ENCODE data around the gene CAPN13. TPM values are rescaled to one million over a fixed set of nuclear protein-coding genes. Genes with fewer than 3 reads are reported as not detected.

Gene CAPN13
- polyA plus RNA-seq, 1 of the 3 experiments (the other 2 are of a cell fraction), result not detected

DNA sequence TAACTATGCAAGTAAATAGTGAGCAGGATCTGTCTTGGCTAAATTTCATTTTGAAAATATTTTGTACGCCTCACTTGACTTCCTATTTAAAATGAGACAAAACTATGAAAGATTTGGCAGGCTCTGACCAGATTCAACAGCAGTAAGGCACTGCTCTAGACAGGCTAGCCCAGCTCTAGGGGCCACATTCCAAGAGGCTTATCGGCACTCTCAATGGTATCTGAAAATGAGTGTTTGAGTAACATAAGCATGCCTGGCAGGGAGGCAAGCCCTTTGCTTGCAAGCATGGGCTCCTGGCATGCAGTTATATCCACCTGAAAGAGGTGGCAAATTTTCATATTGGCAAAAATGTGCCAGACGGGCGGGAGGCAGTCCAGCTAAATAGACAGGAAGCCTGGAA lies 10.5 kb downstream of the CAPN13 start:
- Histone ChIP-seq H3K27me3 (ENCODE audit: insufficient read depth) (no peaks in the 10 kb centered on the region), H3K9me2 (no peaks in the 10 kb centered on the region), H3K79me2 (ENCODE audit: insufficient read depth) (no peaks in the 10 kb centered on the region), H3F3A (replicated peaks; ENCODE audit: insufficient read depth) (no peaks in the 10 kb centered on the region), H3K9me3 (no peaks in the 10 kb centered on the region), H3K4me1 (ENCODE audit: control insufficient read depth in 1 of 2, insufficient read depth in 2 of 2, low read depth in 1 of 2, low read length in 1 of 2) (peaks cover 0 to 13% of the 10 kb centered on the region in 2 experiments; a peak in 1 of 4 replicates), H3K27ac (ENCODE audit: low read depth in 2 of 2, low read length in 1 of 2) (no peak overlapping the region), H3K4me3 (ENCODE audit: low read depth in 2 of 2, low read length in 1 of 2) (no peak overlapping the region), H3K4me2 (no peak overlapping the region), H2AFZ (ENCODE audit: low read depth) (no peak overlapping the region), H4K20me1 (ENCODE audit: insufficient read depth) (no peaks in the 10 kb centered on the region), H3K36me3 (replicated peaks in 1 of 2; ENCODE audit: control insufficient read depth in 1 of 2, insufficient read depth in 2 of 2, low read length in 1 of 2) (no peaks in the 10 kb centered on the region), H3K9ac (no peak overlapping the region)
- DNase-seq, result no peak
- 32% methylated on average over 4 of the region's 4 CpGs for WGBS (ENCODE audit: low lambda C conversion rate)
- TF ChIP-seq RXRA (IDR thresholded peaks at IDR 0.05; ENCODE audit: borderline replicate concordance, low read depth) (no peak), MXI1 (IDR thresholded peaks at IDR 0.05; ENCODE audit: low read depth, low read length) (no peak), ELF1 (IDR thresholded peaks at IDR 0.05) (no peak), IRF3 (IDR thresholded peaks at IDR 0.05; ENCODE audit: low read depth, low read length) (no peak), ZBTB33 (IDR thresholded peaks at IDR 0.05; ENCODE audit: borderline replicate concordance, low read depth) (no peak), MAX (IDR thresholded peaks at IDR 0.05; ENCODE audit: low read depth) (no peak)
- ChIA-PET POLR2A (no interaction called here), CTCF (interaction anchor here (1.4 to 4.9 kb wide), 3 partner anchors 11 to 85 kb away, joined by 3 to 21 read pairs (median 10); partner anchors contain the start of gene CAPN13)

DNA sequence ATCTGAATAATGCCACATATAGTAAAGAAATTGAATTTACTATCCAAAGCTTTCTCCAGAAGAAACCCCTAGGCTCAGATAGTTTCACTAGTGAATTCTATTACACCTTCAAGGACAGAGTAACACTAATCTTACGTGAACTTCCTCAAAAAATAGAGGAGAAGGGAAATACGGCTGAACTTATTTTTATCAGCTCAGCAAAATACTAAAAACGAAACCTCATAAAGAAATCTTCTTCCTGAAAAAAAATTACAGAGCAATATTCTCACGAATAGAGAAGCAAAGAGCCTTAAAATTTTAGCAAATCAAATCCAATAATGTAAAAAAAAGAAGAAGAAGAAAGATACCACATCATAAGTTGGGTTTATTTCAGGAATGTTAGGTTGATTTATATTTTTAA lies 14.7 kb downstream of the CAPN13 start:
- Histone ChIP-seq H3K4me3 (ENCODE audit: low read depth in 2 of 2, low read length in 1 of 2) (no peak overlapping the region), H3K36me3 (replicated peaks in 1 of 2; ENCODE audit: control insufficient read depth in 1 of 2, insufficient read depth in 2 of 2, low read length in 1 of 2) (no peaks in the 10 kb centered on the region), H3K9me3 (no peaks in the 10 kb centered on the region), H4K20me1 (ENCODE audit: insufficient read depth) (no peaks in the 10 kb centered on the region), H2AFZ (ENCODE audit: low read depth) (no peak overlapping the region), H3K9me2 (no peaks in the 10 kb centered on the region), H3K79me2 (ENCODE audit: insufficient read depth) (no peaks in the 10 kb centered on the region), H3K4me2 (no peak overlapping the region), H3K4me1 (ENCODE audit: control insufficient read depth in 1 of 2, insufficient read depth in 2 of 2, low read depth in 1 of 2, low read length in 1 of 2) (peaks cover 0 to under 1% of the 10 kb centered on the region in 2 experiments; a peak in 1 of 4 replicates), H3K27me3 (ENCODE audit: insufficient read depth) (no peaks in the 10 kb centered on the region), H3K9ac (no peak overlapping the region), H3K27ac (ENCODE audit: low read depth in 2 of 2, low read length in 1 of 2) (no peak overlapping the region), H3F3A (replicated peaks; ENCODE audit: insufficient read depth) (no peaks in the 10 kb centered on the region)
- POLR2A ChIA-PET, result no interaction called here
- no peak for DNase-seq
- WGBS (ENCODE audit: low lambda C conversion rate), result 28% methylated on average over 4 of the region's 4 CpGs
- CTCF ChIA-PET, result interaction anchor here (1.0 kb wide), 1 partner anchor 78 kb away, joined by 3 read pairs; no protein-coding TSS in a partner anchor
- TF ChIP-seq TAF1 (IDR thresholded peaks at IDR 0.05; ENCODE audit: borderline replicate concordance, low read depth, low read length), result no peak
- no peak for TF ChIP-seq RCOR1 (IDR thresholded peaks at IDR 0.05; ENCODE audit: low read length)
- TF ChIP-seq, protein P1, sequence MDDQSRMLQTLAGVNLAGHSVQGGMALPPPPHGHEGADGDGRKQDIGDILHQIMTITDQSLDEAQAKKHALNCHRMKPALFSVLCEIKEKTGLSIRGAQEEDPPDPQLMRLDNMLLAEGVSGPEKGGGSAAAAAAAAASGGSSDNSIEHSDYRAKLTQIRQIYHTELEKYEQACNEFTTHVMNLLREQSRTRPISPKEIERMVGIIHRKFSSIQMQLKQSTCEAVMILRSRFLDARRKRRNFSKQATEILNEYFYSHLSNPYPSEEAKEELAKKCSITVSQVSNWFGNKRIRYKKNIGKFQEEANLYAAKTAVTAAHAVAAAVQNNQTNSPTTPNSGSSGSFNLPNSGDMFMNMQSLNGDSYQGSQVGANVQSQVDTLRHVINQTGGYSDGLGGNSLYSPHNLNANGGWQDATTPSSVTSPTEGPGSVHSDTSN (IDR thresholded peaks at IDR 0.05), result no peak
- TF ChIP-seq, protein P2, sequence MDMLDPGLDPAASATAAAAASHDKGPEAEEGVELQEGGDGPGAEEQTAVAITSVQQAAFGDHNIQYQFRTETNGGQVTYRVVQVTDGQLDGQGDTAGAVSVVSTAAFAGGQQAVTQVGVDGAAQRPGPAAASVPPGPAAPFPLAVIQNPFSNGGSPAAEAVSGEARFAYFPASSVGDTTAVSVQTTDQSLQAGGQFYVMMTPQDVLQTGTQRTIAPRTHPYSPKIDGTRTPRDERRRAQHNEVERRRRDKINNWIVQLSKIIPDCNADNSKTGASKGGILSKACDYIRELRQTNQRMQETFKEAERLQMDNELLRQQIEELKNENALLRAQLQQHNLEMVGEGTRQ (IDR thresholded peaks at IDR 0.05; ENCODE audit: borderline replicate concordance, low read depth, low read length), result no peak
- TF ChIP-seq USF1 (IDR thresholded peaks at IDR 0.05; ENCODE audit: borderline replicate concordance, low read depth), result no peak
- no peak for TF ChIP-seq TCF12 (IDR thresholded peaks at IDR 0.05)
- no peak for TF ChIP-seq FOSL2 (IDR thresholded peaks at IDR 0.05; ENCODE audit: borderline replicate concordance, low read depth)
- no peak for TF ChIP-seq MXI1 (IDR thresholded peaks at IDR 0.05; ENCODE audit: low read depth, low read length)
- no peak for TF ChIP-seq SMC3 (IDR thresholded peaks at IDR 0.05; ENCODE audit: low read depth, low read length)
- TF ChIP-seq TEAD4 (IDR thresholded peaks at IDR 0.05; ENCODE audit: borderline replicate concordance, insufficient read depth), result no peak
- no peak for TF ChIP-seq FOXJ3 (CRISPR knock-in tag; IDR thresholded peaks at IDR 0.05)
- no peak for TF ChIP-seq IRF3 (IDR thresholded peaks at IDR 0.05; ENCODE audit: low read depth, low read length)
- TF ChIP-seq EP300 (IDR thresholded peaks at IDR 0.05; ENCODE audit: borderline replicate concordance in 1 of 2, low read depth in 1 of 2, low read length in 1 of 2), result no peak
- TF ChIP-seq ELF1 (IDR thresholded peaks at IDR 0.05), result no peak
- TF ChIP-seq NFIC (IDR thresholded peaks at IDR 0.05; ENCODE audit: borderline replicate concordance), result no peak

All from SK-N-SH (cell line).